ENCODE results near the gene FOXJ1.

- TF ChIP-seq CTCF (IDR thresholded peaks at IDR 0.05) (no peak), POLR2AphosphoS5 (IDR thresholded peaks at IDR 0.05) (no peak), POLR2A (IDR thresholded peaks at IDR 0.05) (no peak)
Observed at GRCh38 chr17:76140661-76141211, 309 bp downstream of the FOXJ1 start.
